GM18873 (cell line): ENCODE measurements around the gene PCK2.

Experiments used
- ATAC-seq: cut with Tn5 transposase; IDR thresholded peaks from one replicate; pipeline ENCODE4 v1.9.1; 2021; ENCODE audit warnings: mild to moderate bottlenecking, moderate library complexity, moderate number of reproducible peaks; ENCODE audit not compliant: unreplicated experiment, low FRiP score

The PCK2 gene

GRCh38 chr14:24074625-24075484, 19.3 kb upstream of the PCK2 start:
- no peak for ATAC-seq

DNA sequence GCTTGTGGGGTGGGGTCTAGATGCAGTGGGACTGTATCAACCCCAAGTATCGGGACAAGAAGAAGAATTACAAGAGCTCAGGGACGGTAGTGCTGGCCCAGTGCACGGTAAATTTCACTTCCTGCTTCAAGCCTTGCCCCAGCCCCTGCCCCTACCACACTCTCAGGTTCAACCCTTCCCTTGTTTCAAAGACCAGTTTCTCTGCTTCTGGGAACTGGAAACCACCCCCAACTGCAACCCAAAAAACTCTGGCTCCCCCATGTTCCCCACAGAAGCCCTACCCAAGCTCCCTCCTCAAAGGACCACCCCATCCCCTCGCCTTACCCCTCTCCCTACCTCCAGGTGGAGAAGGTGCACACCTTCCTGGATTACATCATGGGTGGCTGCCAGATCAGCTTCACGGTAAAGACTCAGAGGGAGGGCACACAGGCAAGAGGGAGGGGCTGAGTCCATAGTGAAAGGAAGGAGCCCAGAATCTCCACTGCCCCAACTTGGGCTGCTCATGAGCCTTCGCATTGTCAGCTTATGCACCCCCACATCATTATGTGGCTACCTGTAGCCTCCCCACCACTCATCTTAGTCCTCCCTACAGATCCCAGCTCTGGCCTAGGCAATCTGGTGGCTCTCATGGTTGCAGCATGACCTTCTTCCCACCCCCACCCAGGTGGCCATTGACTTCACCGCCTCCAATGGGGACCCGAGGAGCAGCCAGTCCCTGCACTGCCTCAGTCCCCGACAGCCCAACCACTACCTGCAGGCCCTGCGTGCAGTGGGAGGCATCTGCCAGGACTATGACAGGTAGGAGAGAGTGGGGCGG, 18.4 kb upstream of the PCK2 start:
- no peak for ATAC-seq

GRCh38 chr14:24076302-24076601, 17.9 kb upstream of the PCK2 start:
- ATAC-seq, result no peak

GRCh38 chr14:24077086-24077485, 17.0 kb upstream of the PCK2 start:
- ATAC-seq, result no peak

DNA sequence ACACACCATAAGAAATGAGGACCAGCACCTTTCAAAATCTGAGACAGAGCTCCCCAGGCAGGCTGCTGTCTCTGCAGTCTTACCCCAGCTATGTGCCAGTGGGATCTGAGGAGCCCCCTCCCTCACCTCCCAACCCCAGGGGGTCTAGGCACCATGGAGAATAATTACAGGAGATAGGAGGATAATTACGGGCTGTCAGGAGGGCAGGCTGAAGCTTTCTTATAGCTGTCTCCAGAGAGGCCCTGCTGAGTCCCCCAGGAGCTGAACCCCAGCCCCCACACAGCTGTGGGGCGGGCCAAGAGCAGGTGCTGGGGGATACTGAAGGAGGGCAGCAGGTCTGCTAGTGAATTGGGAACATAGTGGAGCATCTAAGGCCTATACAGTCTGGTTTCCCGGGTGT, 16.0 kb upstream of the PCK2 start:
- no peak for ATAC-seq

DNA sequence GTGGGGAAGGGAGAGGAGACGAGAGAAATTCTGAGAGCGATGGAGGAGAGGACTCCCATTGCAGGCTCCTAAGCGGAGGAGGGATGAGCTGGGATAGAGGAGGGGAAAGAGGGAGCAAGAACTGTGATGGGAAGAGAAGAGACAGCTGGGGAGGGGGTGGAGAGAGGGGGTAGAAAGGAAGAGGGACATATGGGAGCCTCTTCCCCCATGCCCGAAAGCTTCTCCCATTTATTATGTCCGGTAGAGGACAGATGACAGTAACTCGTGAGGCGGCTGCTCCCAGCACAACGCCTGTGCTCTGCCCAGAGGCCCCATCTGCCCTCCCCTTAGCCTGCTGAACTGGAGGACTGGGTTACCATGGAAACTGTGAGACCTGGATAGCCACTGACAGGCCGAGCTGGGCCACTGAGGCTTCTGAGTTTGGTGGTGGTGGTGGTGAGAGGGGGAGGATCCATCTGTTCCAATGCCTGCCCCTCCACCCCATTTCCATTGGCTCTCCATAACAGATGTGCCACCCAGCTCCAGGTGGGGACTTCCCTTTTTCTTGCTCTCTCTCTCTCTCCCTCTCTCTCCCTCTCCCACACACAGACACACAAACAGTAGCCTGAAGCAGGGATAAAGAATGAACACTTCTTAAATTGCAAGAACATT, 14.5 kb upstream of the PCK2 start:
- no peak for ATAC-seq

- no peak for ATAC-seq
These were observed 14.0 kb upstream of the PCK2 start for GRCh38 chr14:24080142-24080530.

GRCh38 chr14:24080888-24081738, 13.0 kb upstream of the PCK2 start:
- peak; percentile 76 for ATAC-seq

DNA sequence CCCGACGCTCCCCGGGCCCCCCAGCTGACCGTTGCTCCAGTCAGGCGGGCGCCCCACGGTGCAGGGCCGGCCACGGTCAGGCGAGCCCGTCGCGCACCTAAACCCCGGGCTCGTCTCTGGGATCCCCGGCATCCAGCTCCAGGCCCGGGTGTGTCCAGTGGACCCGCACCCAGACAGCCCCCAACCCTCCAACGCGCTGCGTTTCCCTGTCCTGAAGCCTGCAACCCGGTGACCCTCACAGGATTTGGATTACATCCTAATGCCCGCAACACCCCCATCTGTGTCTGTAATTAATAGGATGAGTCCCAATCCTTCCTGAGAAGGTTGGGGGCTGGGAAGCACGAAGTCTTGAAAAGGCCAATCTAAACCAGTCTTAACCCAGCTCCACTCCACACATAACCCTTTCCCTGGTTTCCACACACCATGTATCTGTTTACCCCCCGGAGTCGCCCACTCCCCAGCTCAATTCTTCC, 12.3 kb upstream of the PCK2 start:
- ATAC-seq, result no peak

- ATAC-seq, result no peak
These were observed 11.6 kb upstream of the PCK2 start for GRCh38 chr14:24082411-24083080.

- ATAC-seq, result no peak
These were observed 10.6 kb upstream of the PCK2 start for GRCh38 chr14:24083462-24083861.

- no peak for ATAC-seq
These were observed 9.7 kb upstream of the PCK2 start for GRCh38 chr14:24084440-24084839.

GRCh38 chr14:24085215-24085614, 8.9 kb upstream of the PCK2 start:
- no peak for ATAC-seq

DNA sequence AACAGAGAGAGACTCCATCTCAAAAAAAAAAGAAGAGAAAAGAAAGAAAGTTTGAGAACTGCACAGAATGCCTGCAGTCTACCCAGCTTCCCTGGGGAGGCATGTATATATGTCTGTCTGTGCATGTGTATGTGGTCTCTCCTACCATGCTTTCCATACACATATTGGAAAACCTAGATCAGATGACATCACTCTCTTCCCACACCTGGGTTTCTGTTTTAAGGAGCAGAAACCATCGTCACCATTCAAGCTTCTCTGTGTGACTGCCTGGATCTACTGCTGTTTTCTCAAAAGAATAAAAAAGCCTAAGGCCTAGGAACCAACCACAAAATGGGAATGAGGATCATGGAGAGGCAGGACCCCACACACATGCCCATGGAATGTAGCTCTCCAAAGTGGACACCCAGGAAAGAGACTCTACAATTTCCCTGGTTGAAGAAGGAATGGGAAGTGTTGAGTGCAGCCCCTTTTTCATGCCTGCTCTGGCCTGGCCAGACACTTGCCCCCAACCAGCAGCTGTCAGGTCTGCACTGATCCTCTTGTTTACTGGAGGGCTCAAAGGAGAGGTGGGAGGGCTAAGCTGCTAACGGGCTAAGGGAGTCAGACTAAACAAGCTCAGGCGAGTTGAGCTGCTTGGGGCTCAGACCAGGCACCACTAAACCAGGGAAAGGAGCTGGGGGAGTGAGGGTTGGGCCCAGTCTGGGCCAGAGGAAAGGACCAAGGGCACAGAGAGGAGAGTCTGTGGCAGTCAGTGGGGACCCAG, 7.7 kb upstream of the PCK2 start:
- no peak for ATAC-seq

DNA sequence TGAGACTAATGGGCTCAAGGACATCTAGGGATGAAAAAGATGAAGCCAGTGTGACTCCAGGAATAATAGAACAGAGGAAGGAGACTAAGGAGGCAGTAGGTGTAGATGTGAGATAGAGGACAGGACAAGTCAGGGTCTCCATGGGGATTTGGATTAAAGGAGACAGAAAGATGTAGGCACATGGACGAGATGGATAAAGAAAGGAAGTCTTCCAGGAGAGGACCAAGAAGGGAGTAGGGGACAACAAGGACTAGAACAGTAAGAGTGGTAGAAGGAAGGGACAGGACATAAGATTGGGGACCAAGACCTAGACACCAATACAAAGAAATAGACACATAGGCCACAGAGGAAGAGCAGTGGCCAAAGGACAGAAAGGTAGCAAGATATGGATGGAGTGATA, 7.1 kb upstream of the PCK2 start:
- no peak for ATAC-seq

DNA sequence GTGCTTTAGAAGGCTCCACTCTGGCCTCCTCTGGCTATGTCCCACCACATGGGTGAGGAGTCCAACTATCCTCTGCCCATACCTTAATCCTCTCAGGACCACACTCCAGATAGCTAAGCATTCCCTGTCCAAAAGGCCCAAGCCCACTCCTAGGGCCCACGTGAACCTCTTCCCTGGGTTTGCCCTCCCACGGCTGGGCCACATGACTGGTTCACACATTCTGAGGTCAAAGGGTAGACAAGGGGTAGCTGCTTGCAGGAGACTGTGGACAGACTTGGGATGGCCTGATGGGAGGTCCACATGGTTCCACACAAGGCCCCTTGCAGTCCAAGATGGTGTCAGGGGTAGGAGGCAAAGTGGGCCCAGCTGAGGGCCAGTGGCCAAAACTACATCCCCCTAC, 6.0 kb upstream of the PCK2 start:
- no peak for ATAC-seq

- no peak for ATAC-seq
These were observed 4.2 kb upstream of the PCK2 start for GRCh38 chr14:24089890-24090289.

DNA sequence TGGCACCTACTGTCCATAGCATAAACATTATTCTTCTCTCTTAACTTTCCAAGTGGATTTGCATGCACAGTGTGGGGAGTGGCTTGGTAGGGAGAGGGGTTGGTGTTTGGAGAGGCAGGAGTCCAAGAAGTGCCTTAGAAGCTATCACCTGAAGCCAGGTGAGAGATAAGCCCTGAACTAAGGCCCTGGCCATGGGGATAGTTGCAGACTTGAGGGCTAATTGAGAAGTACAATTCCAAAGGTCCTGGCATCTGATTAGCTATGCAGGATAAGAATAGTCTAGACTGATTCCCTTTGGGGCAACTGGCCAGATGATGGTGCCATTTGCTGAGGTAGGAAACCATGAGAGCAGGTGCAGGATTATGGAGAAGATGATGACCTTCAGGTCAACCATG, 2.0 kb upstream of the PCK2 start:
- ATAC-seq, result no peak

DNA sequence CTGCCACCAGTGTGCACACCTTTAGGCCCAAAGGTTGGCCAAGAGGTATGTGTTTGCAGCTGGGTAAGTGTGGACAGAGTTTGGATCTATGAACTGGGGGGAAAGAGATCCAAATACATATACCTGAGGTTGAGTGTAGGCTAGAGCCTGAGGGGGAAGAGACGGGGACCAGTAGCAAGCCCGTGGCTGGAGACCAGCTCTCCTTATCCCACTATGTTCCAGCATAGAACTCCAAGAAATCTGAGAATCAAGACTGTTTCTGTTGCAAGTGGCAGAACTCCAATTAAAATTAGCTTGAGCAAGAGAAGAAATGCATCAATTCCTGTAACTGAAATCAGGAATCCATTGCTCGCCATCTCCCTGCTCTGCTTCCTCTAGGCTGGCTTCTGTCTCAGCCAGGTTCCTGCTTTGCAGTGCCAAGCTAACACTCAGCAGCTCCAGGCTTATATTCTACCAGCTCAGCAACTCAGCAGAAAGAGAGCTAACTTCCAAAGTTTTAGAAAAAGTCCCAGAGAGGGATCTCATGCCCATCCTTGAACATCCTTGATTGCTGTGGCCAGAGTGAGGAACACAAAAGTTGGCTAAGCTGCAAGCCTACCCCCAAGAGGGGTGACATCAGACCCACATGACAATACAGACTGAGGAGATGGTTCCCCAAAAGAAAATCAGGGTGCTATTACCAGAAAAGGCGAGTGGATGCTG, 1.5 kb upstream of the PCK2 start:
- ATAC-seq, result no peak
